Tibial nerve (tissue), 4 donors: ENCODE measurements around the gene SLC9C1. TPM values are rescaled to one million over a fixed set of nuclear protein-coding genes. Genes with fewer than 3 reads are reported as not detected.
A peak's percentile ranks its signal among the peaks of the same experiment; 100 is the strongest.

Source experiments
- DNase-seq, 2 donors: peaks; one replicate each; pipeline ENCODE4 v3.0.0-alpha.2; 2019; ENCODE audit warnings: low spot score in 2 of 2
- H3K27ac ChIP-seq, 4 donors: fragments of 200-600 bp; sonication (generic) in 3 of 4; one replicate each; pipeline ENCODE4 v1.5.1; 2017 to 2019; ENCODE audit warnings: mild to moderate bottlenecking in 1 of 4
- H3K27me3 ChIP-seq, 2 donors: fragments of 200-600 bp; sonication (generic) in 1 of 2; one replicate each; pipeline versions ENCODE4 v1.5.1 to v1.6.0; 2017 to 2019
- H3K36me3 ChIP-seq, 3 donors: fragments of 200-600 bp; sonication (generic); one replicate each; pipeline ENCODE4 v1.5.1; 2018 to 2019
- H3K4me1 ChIP-seq, 4 donors: fragments of 200-600 bp; sonication (generic) in 3 of 4; one replicate each; pipeline ENCODE4 v1.5.1; 2017 to 2019
- H3K4me3 ChIP-seq, 4 donors: fragments of 200-600 bp; sonication (generic) in 3 of 4; one replicate each; pipeline ENCODE4 v1.5.1; 2017 to 2019; ENCODE audit warnings: mild to moderate bottlenecking in 1 of 4, moderate library complexity in 1 of 4
- H3K9me3 ChIP-seq, 4 donors: fragments of 200-600 bp; sonication (generic) in 3 of 4; one replicate each; pipeline ENCODE4 v1.5.1; 2017 to 2019
- CTCF ChIP-seq, 5 experiments: fragments of 200-600 bp in 3 of 5; fragments of 450-650 bp in 2 of 5; sonication (generic) in 3 of 5; IDR thresholded peaks; one replicate each; pipeline ENCODE4 v1.5.1; 2016 to 2019; ENCODE audit warnings: antibody characterized with exemption in 5 of 5, mild to moderate bottlenecking in 3 of 5, moderate library complexity in 2 of 5
- EP300 ChIP-seq, 2 donors: sonication (generic); formaldehyde crosslinking; IDR thresholded peaks; one replicate each; pipeline ENCODE4 v1.6.1; 2017; ENCODE audit warnings: antibody characterized with exemption in 2 of 2, mild to moderate bottlenecking in 1 of 2
- POLR2A ChIP-seq, 2 donors: fragments of 450-650 bp; IDR thresholded peaks; one replicate each; pipeline ENCODE4 v1.6.1; 2017; ENCODE audit warnings: antibody characterized with exemption in 2 of 2, mild to moderate bottlenecking in 2 of 2, moderate library complexity in 2 of 2
- WGBS, 2 donors: methylation state at CpG; one replicate each; pipeline ENCODE4 v1.1.5; 2018; 5-methylcytosine and 5-hydroxymethylcytosine counted together
- total RNA-seq, 4 donors: library from RNA; depleted of rRNA; stranded (reverse); fragments of >200 nt; gene quantifications; one replicate each; pipeline ENCODE4 v1.1.0, GENCODE V29; 2016

Gene SLC9C1
- total RNA-seq, 4 donors from 2014 or later, result not detected

GRCh38 chr3:112137781-112138180 is 156.2 kb downstream of the SLC9C1 start:
- H3K36me3 ChIP-seq, result no peaks in the 10 kb centered on the region

GRCh38 chr3:112136959-112137693 is 156.9 kb downstream of the SLC9C1 start:
- no peak overlapping the region for H3K4me3 ChIP-seq
- no peaks in the 10 kb centered on the region for H3K36me3 ChIP-seq
- TF ChIP-seq CTCF (IDR thresholded peaks at IDR 0.05) (peak in 4 of 5 experiments; percentile 24 to 57 (median 50)), POLR2A (IDR thresholded peaks at IDR 0.05) (no peak)
- H3K27ac ChIP-seq, result peak overlapping the region in 2 of 4 donors; percentile 13 to 21
- WGBS, 2 donors, result 26 to 32% methylated on average over 5 of the region's 5 CpGs
- H3K9me3 ChIP-seq, result no peaks in the 10 kb centered on the region
- no peaks in the 10 kb centered on the region for H3K27me3 ChIP-seq
- DNase-seq, result peak in 1 of 2 donors; percentile 41
- H3K4me1 ChIP-seq, result peaks cover 0 to 16% (median 6%) of the 10 kb centered on the region in 4 donors

More at GRCh38 chr3:112137781-112138180, 156.2 kb downstream of the SLC9C1 start:
- no peak overlapping the region for H3K4me3 ChIP-seq
- H3K9me3 ChIP-seq, result peaks cover 0 to 2% (median 0%) of the 10 kb centered on the region in 4 donors
- WGBS, 2 donors, result 54 to 58% methylated on average over 4 of the region's 4 CpGs
- no peaks in the 10 kb centered on the region for H3K27me3 ChIP-seq
- H3K4me1 ChIP-seq, result peaks cover 0 to 16% (median 6%) of the 10 kb centered on the region in 4 donors
- peak overlapping the region in 1 of 4 donors; percentile 21 for H3K27ac ChIP-seq
- DNase-seq, result no peak
- TF ChIP-seq CTCF (IDR thresholded peaks at IDR 0.05), result no peak
- TF ChIP-seq EP300 (IDR thresholded peaks at IDR 0.05), result no peak
- no peak for TF ChIP-seq POLR2A (IDR thresholded peaks at IDR 0.05)

- Histone ChIP-seq H3K27me3 (no peaks in the 10 kb centered on the region), H3K4me1 (peaks cover 0 to 16% (median 6%) of the 10 kb centered on the region in 4 donors), H3K36me3 (no peaks in the 10 kb centered on the region), H3K27ac (no peak overlapping the region), H3K9me3 (no peaks in the 10 kb centered on the region), H3K4me3 (no peak overlapping the region)
- WGBS, 2 donors, result 18 to 30% methylated on average over 1 of the region's 1 CpG
- DNase-seq, result no peak
- TF ChIP-seq POLR2A (IDR thresholded peaks at IDR 0.05) (no peak), EP300 (IDR thresholded peaks at IDR 0.05) (no peak), CTCF (IDR thresholded peaks at IDR 0.05) (no peak)
These were observed 158.0 kb downstream of the SLC9C1 start for GRCh38 chr3:112136046-112136445.

DNA sequence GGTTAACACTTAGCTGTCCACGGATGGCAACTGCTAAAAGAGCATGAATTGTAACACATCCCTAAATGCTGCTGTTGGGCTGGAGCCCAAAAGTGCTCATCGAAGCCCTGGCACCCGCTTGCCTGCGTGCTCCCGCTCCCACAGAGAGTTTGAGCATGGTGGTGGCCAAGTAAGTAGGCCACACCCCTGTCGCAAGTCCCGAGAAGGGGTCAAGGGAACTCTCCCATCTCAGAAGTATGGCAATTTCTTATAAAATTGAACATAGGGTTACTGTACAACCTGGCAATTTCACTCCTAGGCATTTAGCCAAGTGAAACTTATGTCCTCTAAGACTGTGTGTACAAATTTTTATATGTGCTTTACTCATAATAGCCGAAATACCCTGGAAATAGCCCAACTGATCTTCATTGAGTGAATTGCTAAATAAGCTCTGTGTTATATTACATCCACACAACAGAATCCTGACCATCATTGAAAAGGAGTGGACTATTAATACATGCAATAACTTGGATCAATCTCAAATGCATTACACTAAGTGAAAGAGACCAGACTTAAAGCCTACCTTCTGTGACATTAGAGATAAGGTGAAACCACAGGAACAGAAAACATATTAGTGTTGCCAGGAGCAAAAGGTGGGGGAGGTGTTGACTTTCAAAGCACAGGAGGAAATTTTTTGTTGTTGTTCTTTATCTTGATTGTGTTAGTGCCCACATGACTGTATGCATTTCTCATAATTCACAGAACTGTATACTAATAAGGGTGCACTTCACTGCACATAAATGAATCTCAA is 159.5 kb downstream of the SLC9C1 start:
- Histone ChIP-seq H3K27me3 (no peaks in the 10 kb centered on the region), H3K9me3 (no peaks in the 10 kb centered on the region), H3K27ac (no peak overlapping the region), H3K4me1 (peaks cover 0 to 16% (median 6%) of the 10 kb centered on the region in 4 donors), H3K4me3 (no peak overlapping the region), H3K36me3 (no peaks in the 10 kb centered on the region)
- TF ChIP-seq EP300 (IDR thresholded peaks at IDR 0.05) (no peak), CTCF (IDR thresholded peaks at IDR 0.05) (no peak), POLR2A (IDR thresholded peaks at IDR 0.05) (no peak)
- no peak for DNase-seq
- 74 to 78% methylated on average over 8 of the region's 8 CpGs for WGBS, 2 donors
